IPS-20b (cell line): ENCODE measurements around the gene LRRC37A.
"Not testable (repeated sequence)": the region's sequence is repeated elsewhere in the genome, so short reads cannot be mapped to it uniquely, and the experiment has no call there.

Experiments
- H3K27ac ChIP-seq: one replicate; pipeline ENCODE4 v1.5.1; 2013; ENCODE audit warnings: low read length
- H3K27me3 ChIP-seq: 2 replicates; pipeline ENCODE4 v1.6.1; 2013; ENCODE audit warnings: mild to moderate bottlenecking, low read length, inconsistent platforms; ENCODE audit not compliant: insufficient read depth
- H3K36me3 ChIP-seq: 2 replicates; pipeline ENCODE4 v1.6.1; 2013; ENCODE audit warnings: low read depth, mild to moderate bottlenecking, inconsistent platforms, low read length, moderate library complexity; ENCODE audit not compliant: insufficient read depth
- H3K4me1 ChIP-seq: 2 replicates; pipeline ENCODE4 v1.6.1; 2013; ENCODE audit warnings: mild to moderate bottlenecking, control low read depth, inconsistent platforms, low read length, moderate library complexity; ENCODE audit not compliant: insufficient read depth
- H3K4me3 ChIP-seq: 2 replicates; pipeline ENCODE4 v1.5.1; 2013; ENCODE audit warnings: mild to moderate bottlenecking, low read length, inconsistent platforms
- H3K9ac ChIP-seq: 2 replicates; pipeline ENCODE4 v1.6.1; 2013; ENCODE audit warnings: low read depth, mild to moderate bottlenecking, inconsistent platforms, low read length, moderate library complexity
- H3K9me3 ChIP-seq: 2 replicates; pipeline ENCODE4 v1.6.1; 2013; ENCODE audit warnings: mild to moderate bottlenecking, low read depth, low read length, inconsistent platforms; ENCODE audit not compliant: insufficient read depth

The LRRC37A gene

GRCh38 chr17:46270032-46270431 is 24.9 kb upstream of the LRRC37A start:
- H3K27ac ChIP-seq, result no peak overlapping the region
- no peak overlapping the region for H3K9ac ChIP-seq
- no peaks in the 10 kb centered on the region for H3K9me3 ChIP-seq
- H3K27me3 ChIP-seq, result peaks cover 34% of the 10 kb centered on the region
- no peak overlapping the region for H3K4me3 ChIP-seq
- H3K4me1 ChIP-seq, result no peaks in the 10 kb centered on the region
- no peaks in the 10 kb centered on the region for H3K36me3 ChIP-seq

GRCh38 chr17:46273541-46274236 is 21.2 kb upstream of the LRRC37A start:
- Histone ChIP-seq H3K4me3 (no peak overlapping the region), H3K36me3 (no peaks in the 10 kb centered on the region), H3K9ac (no peak overlapping the region), H3K9me3 (no peaks in the 10 kb centered on the region), H3K27me3 (peaks cover under 1% of the 10 kb centered on the region), H3K4me1 (no peaks in the 10 kb centered on the region), H3K27ac (no peak overlapping the region)

GRCh38 chr17:46274238-46274637 is 20.7 kb upstream of the LRRC37A start:
- Histone ChIP-seq H3K27me3 (no peaks in the 10 kb centered on the region), H3K9me3 (no peaks in the 10 kb centered on the region), H3K4me3 (no peak overlapping the region), H3K36me3 (no peaks in the 10 kb centered on the region), H3K9ac (no peak overlapping the region), H3K4me1 (no peaks in the 10 kb centered on the region), H3K27ac (no peak overlapping the region)

GRCh38 chr17:46276728-46277479 is 18.0 kb upstream of the LRRC37A start:
- not testable (repeated sequence) for H3K4me1 ChIP-seq, H3K27me3 ChIP-seq, H3K9ac ChIP-seq, H3K9me3 ChIP-seq, H3K4me3 ChIP-seq, H3K36me3 ChIP-seq, H3K27ac ChIP-seq

GRCh38 chr17:46281336-46281735 is 13.6 kb upstream of the LRRC37A start:
- not testable (repeated sequence) for H3K36me3 ChIP-seq, H3K4me1 ChIP-seq, H3K4me3 ChIP-seq, H3K9me3 ChIP-seq, H3K27me3 ChIP-seq, H3K27ac ChIP-seq, H3K9ac ChIP-seq

- H3K4me1 ChIP-seq, H3K27me3 ChIP-seq, H3K36me3 ChIP-seq, H3K9me3 ChIP-seq, H3K9ac ChIP-seq, H3K4me3 ChIP-seq, H3K27ac ChIP-seq: not testable (repeated sequence)
Measured at GRCh38 chr17:46282635-46283034, 12.3 kb upstream of the LRRC37A start.

- not testable (repeated sequence) for H3K9ac ChIP-seq, H3K27ac ChIP-seq, H3K9me3 ChIP-seq
Measured at GRCh38 chr17:46284467-46284866, 10.5 kb upstream of the LRRC37A start.

GRCh38 chr17:46285500-46285899 is 9.4 kb upstream of the LRRC37A start:
- H3K4me1 ChIP-seq, H3K36me3 ChIP-seq, H3K27ac ChIP-seq, H3K9ac ChIP-seq, H3K9me3 ChIP-seq, H3K27me3 ChIP-seq, H3K4me3 ChIP-seq: not testable (repeated sequence)

More at GRCh38 chr17:46284467-46284866, 10.5 kb upstream of the LRRC37A start:
- not testable (repeated sequence) for H3K4me3 ChIP-seq, H3K4me1 ChIP-seq, H3K27me3 ChIP-seq, H3K36me3 ChIP-seq

GRCh38 chr17:46286764-46287221 is 8.1 kb upstream of the LRRC37A start:
- H3K4me1 ChIP-seq, H3K27ac ChIP-seq, H3K9ac ChIP-seq, H3K9me3 ChIP-seq, H3K4me3 ChIP-seq, H3K27me3 ChIP-seq, H3K36me3 ChIP-seq: not testable (repeated sequence)

GRCh38 chr17:46287587-46287986 is 7.3 kb upstream of the LRRC37A start:
- not testable (repeated sequence) for H3K9ac ChIP-seq, H3K36me3 ChIP-seq, H3K9me3 ChIP-seq, H3K4me1 ChIP-seq, H3K27ac ChIP-seq, H3K27me3 ChIP-seq, H3K4me3 ChIP-seq

GRCh38 chr17:46290906-46291546 is 3.9 kb upstream of the LRRC37A start:
- not testable (repeated sequence) for H3K27me3 ChIP-seq, H3K9me3 ChIP-seq, H3K4me1 ChIP-seq, H3K36me3 ChIP-seq, H3K9ac ChIP-seq, H3K27ac ChIP-seq, H3K4me3 ChIP-seq

GRCh38 chr17:46291618-46292017 is 3.3 kb upstream of the LRRC37A start:
- H3K9me3 ChIP-seq, H3K4me1 ChIP-seq, H3K9ac ChIP-seq, H3K27me3 ChIP-seq, H3K27ac ChIP-seq, H3K36me3 ChIP-seq, H3K4me3 ChIP-seq: not testable (repeated sequence)
